Activated effector memory CD4-positive, alpha-beta T cell treated with Interleukin-2 at 50 U/mL for 16 hours (primary cell): Measurements from ENCODE around the gene C8G.

Experiments
- DNase-seq: peaks from one replicate; pipeline ENCODE4 v3.0.0-alpha.2; 2020

C8G gene

GRCh38 chr9:136944519-136945332 is at the start of gene C8G, which contains the start of gene FBXW5:
Gene C8G, plus strand, starts transcription at chr9:136945243. Its CDS starts 78 bp downstream, at chr9:136945321.
Gene FBXW5, minus strand, starts transcription at chr9:136944738. Its CDS starts 655 bp downstream, at chr9:136944083.
- peak; percentile 94 for DNase-seq

DNA sequence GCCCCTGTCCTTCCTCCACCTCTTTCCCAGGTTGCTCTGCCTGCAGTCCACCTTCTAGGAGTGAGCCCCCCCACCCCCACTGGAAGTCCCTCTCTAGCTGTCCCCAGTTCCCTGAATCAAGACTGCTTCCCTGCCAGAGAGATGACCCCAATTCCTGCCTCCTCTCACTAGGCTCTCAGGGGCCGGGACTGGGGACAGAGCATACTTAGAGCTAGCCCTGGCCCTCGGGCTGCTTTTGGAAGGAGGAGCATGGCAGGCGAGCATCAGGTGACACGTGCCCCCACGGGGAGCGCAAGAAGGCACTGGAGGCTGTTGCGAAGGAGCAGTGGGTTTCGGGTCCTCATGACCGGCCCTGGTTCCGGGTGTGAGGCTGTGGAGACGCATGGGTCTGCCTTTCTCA is 49.0 kb upstream of the C8G start:
- DNase-seq: no peak

- no peak for DNase-seq
Observed at GRCh38 chr9:136898483-136899100, 46.5 kb upstream of the C8G start.

DNA sequence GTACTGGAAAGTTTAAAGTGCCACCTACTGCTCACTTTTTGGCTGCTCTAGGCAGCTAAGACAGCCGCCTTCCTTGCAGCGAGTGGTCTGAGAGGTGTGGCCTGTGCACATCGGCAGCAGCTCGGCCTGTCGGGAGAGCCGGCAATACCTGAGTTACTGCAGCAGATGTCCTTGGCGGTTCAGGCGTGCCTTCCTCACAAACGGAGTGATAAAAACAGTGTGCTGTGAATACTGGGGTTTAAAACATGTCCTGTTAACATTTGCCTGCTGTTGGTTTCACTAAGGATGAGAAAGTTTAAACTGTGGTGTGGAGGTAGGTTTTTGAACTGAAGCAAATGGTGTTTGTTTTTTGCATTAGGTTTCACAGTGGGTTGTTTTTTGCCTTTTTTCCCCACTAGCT is 45.8 kb upstream of the C8G start:
- no peak for DNase-seq

- no peak for DNase-seq
Observed at GRCh38 chr9:136900556-136900955, 44.5 kb upstream of the C8G start.

GRCh38 chr9:136900988-136901515 is 44.0 kb upstream of the C8G start:
- no peak for DNase-seq

- DNase-seq: peak; percentile 51
Observed at GRCh38 chr9:136901516-136902258, 43.4 kb upstream of the C8G start.

DNA sequence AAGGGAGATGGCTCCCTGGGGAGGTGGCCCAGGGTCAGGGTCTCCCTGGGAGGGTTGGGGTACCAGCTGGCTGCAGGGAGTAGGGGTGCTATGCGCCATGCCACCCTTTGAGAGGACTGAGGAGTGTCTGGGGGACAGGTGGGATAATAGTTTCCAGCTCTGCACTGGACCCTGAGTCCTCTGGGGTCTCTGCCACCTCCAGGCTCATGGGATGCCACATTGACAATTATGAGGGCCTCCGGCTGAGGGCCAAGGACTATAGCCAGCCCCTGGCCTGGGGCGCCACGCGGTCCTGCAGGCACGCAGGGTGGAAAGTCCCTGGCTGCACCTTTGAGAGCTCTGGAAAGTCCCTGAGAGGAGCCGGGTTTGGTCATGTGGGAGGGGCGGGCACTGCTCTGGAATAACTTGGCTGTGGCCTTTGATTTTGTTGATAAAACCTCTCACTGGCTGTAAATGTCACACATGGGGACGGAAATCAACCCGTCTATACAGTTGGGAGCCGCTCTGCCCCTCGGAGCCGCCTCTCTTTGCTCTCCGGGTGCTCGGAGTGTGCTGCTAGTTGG is 42.7 kb upstream of the C8G start:
- DNase-seq: peak; percentile 65

- DNase-seq: no peak
Observed at GRCh38 chr9:136903041-136903554, 41.9 kb upstream of the C8G start.

DNA sequence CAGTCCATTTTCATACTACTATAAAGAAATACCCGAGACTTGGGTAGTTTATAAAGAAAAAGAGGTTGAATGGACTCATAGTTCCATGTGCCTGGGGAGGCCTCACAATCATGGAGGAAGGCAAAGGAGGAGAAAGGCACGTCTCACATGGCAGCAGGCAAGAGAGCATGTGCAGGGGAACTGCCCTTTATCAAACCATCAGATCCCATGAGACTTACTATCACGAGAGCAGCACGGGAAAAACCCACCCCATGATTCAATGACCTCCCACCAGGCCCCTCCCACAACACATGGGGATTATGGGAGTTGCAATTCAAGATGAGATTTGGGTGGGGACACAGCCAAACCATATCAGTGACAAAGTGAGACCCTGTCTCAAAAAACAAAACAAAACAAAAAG is 38.8 kb upstream of the C8G start:
- DNase-seq: no peak

DNA sequence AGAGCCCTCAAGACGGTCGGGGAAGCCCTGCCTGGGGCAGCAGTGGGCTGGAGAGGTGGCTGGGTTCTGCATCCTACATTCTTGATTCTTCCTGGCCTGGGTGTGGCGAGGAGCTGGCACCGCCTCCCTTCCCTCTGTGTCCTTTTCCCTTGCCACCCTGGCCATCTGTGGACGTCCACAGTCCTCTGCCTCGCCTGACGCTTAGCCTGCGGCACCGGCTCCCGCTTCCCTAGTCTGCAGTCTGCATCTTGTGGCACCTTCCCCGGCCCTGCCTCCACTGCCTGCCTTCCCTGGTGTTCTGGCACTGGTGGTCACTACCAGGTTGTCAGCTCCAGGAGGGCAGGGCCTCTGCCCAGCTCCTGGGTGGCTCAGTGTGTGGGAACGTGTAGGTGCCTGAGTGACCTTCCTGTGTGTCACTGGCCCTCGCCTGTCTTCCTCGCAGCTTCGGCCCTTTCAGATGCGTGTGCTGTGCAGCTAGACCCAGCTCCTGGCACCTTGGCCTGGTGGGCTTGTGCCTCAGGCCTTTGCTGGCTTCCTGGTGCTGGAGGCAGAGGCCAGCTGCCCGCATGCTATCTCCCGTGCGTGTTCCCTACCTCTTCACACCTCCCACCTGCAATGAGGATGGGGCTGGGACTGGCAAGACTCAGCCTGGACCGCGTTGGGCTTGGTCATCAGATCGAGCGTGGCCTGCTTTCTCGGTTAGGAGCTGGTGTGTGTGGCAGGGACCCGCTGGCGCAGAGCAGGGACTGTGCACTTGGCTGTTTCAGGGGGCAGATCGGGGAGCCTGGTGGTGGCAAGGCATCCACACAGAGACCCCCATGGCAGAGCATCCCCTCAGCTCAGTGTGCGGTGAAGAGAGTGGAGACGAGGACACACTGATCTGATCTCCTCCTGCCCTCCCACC is 37.8 kb upstream of the C8G start:
- DNase-seq: no peak

GRCh38 chr9:136910197-136910900 is 34.7 kb upstream of the C8G start:
- DNase-seq: no peak

GRCh38 chr9:136910901-136911245 is 34.2 kb upstream of the C8G start:
- no peak for DNase-seq

- DNase-seq: no peak
Observed at GRCh38 chr9:136913701-136914438, 31.2 kb upstream of the C8G start.

GRCh38 chr9:136915632-136916329 is 29.3 kb upstream of the C8G start:
- no peak for DNase-seq

DNA sequence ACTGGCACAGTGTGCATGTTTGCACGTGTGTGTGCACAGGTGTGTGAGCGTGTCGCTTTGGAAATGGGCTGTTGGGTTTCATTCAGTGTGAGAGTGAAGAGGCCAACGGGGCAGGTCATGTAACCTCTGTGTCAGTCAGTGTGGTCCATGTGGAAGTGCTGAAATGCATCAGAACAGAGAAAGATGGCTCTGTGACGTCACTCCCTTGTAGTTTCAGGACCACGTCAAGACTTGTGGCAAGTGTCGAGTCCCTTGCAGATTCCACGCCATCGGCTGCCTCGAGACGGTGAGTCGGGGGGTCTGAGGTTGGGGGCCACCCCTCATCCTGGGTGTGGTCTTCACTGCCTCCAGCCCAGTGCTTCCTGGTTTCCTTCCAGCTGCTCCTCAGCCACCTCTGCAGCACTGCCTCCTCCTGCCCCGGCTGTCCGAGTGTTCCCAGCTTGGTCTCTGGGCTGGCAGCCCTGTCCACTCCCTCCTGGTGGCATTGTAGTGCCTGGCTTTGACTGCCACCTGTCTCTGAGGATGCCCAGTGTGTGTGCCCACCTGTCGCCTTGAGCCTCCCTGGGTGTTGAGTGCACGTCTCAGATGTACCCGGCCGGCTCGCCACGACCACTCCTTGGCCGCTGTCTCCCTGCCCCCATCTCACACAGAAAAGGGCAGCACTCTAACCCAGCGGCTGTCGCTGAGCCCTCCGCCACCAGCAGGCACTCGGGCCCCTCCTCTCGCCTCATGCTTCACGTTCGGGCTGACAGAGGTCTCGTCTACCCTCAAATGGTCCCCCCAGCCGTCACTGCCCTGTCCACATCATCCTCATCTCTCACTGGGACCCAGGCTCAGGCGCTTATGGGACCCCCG is 28.5 kb upstream of the C8G start:
- no peak for DNase-seq

DNA sequence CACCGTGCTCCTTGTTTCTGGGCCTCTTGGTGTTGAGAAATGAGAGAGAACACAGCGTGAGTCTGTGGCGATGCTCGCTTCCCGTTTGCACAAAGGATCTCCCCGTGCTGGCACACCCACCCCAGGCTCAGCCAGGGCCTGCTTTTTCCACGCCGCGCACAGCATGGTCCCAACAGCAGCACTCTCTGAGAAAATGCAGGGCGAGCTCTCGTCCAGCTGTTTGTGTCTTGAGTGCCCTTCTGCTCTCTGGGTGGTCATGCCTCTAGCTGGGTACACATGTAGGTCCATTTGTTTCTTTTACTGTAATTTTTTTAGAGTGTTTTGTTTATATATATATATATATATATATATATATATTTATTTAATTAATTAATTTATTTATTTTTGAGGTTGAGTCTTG is 27.1 kb upstream of the C8G start:
- DNase-seq: no peak

GRCh38 chr9:136920069-136920468 is 25.0 kb upstream of the C8G start:
- DNase-seq: no peak

DNA sequence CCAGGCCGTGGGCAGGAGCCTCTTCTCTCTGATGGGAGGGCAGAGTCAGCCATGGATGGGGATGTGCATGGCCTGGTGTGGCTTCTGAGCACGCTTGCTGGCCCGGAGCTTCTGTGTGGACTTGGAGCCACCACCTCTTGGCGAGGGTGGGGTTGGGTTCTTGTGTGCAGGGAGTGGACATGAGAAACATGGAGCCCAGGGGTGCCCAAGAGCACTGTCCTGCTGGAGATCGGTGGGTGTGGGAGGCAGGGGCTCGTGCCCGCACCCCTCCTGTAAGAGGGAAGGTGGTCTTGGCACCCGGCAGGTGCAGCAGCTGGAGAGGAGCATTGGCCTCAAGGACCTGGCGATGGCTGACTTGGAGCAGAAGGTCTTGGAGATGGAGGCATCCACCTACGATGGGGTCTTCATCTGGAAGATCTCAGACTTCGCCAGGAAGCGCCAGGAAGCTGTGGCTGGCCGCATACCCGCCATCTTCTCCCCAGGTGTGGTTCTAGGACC is 24.3 kb upstream of the C8G start:
- DNase-seq: no peak
